Caco-2 (cell line): ENCODE measurements around the gene NFU1. TPM values are rescaled to one million over a fixed set of nuclear protein-coding genes. Genes with fewer than 3 reads are reported as not detected.

ENCODE experiments used
- BruUV-seq: library from RNA; stranded (reverse); fragments of 400-500 nt; replicated peaks from 2 replicates; lab custom pipeline; 2021; lab: Mats Ljungman, UMichigan
- CTCF ChIA-PET: fragments of 300-600 bp; sonication (Branson Sonifier 250); formaldehyde crosslinking; loops from one replicate; lab custom pipeline; 2022; ENCODE audit warnings: antibody characterized with exemption; lab: Charles Lee
- POLR2A ChIA-PET: fragments of 300-600 bp; sonication (Branson Sonifier 250); formaldehyde crosslinking; loops from one replicate; lab custom pipeline; 2022; ENCODE audit warnings: antibody characterized with exemption; lab: Charles Lee
- DNase-seq, 2 experiments: peaks; one replicate each; pipeline versions ENCODE4 v3.0.0 to v3.0.0-alpha.2; 2020 to 2022
- H3K27me3 ChIP-seq: replicated peaks from 2 replicates; pipeline ENCODE4 v1.6.0; 2011; ENCODE audit warnings: low read length; ENCODE audit not compliant: control insufficient read depth, insufficient read depth
- H3K36me3 ChIP-seq: 2 replicates; pipeline ENCODE4 v1.5.1; 2011; ENCODE audit warnings: low read length; ENCODE audit not compliant: control insufficient read depth, insufficient read depth
- H3K4me1 ChIP-seq: fragments of 250-450 bp; sonication (Bioruptor Pico); 2 replicates; pipeline ENCODE4 v1.5.1; 2020; ENCODE audit warnings: mild to moderate bottlenecking
- H3K4me3 ChIP-seq: 2 replicates; pipeline ENCODE4 v1.5.1; 2011; ENCODE audit warnings: low read depth, mild to moderate bottlenecking, control low read depth, low read length
- H3K9me3 ChIP-seq: fragments of 250-450 bp; sonication (Bioruptor Pico); 2 replicates; pipeline ENCODE4 v1.5.1; 2020; ENCODE audit warnings: mild to moderate bottlenecking, moderate library complexity
- H3K27ac Mint-ChIP-seq: one replicate; pipeline ENCODE4 v1.8.0; 2022; ENCODE audit warnings: mixed read lengths; ENCODE audit not compliant: unreplicated experiment
- H3K27me3 Mint-ChIP-seq: one replicate; pipeline ENCODE4 v1.8.0; 2022; ENCODE audit warnings: mixed read lengths; ENCODE audit not compliant: insufficient read depth, unreplicated experiment
- H3K36me3 Mint-ChIP-seq: one replicate; pipeline ENCODE4 v1.8.0; 2022; ENCODE audit warnings: mild to moderate bottlenecking, mixed read lengths; ENCODE audit not compliant: insufficient read depth, unreplicated experiment
- H3K4me1 Mint-ChIP-seq: one replicate; pipeline ENCODE4 v1.8.0; 2022; ENCODE audit warnings: low read depth, mixed read lengths; ENCODE audit not compliant: unreplicated experiment
- H3K4me3 Mint-ChIP-seq: one replicate; pipeline ENCODE4 v1.8.0; 2022; ENCODE audit warnings: mild to moderate bottlenecking, moderate library complexity, mixed read lengths; ENCODE audit not compliant: unreplicated experiment
- H3K9me3 Mint-ChIP-seq: one replicate; pipeline ENCODE4 v1.8.0; 2022; ENCODE audit warnings: mixed read lengths; ENCODE audit not compliant: unreplicated experiment
- CTCF ChIP-seq, 2 experiments: fragments of 200-600 bp in 1 of 2; IDR thresholded peaks; 1 replicate in 1 of 2; 2 replicates in 1 of 2; pipeline versions ENCODE4 v1.5.1 to v1.8.0; 2011 to 2022; ENCODE audit warnings: antibody characterized with exemption in 1 of 2, control low read depth in 1 of 2, inconsistent platforms in 1 of 2, low read depth in 1 of 2, low read length in 1 of 2, mild to moderate bottlenecking in 1 of 2, moderate library complexity in 1 of 2; ENCODE audit not compliant: insufficient read depth in 1 of 2, severe bottlenecking in 1 of 2, unreplicated experiment in 1 of 2
- intact Hi-C: fragments of 100-400 bp; cut with micrococcal nuclease; formaldehyde crosslinking; loops from one replicate; pipeline ENCODE4 v1.10.0; 2022; ENCODE audit not compliant: unreplicated experiment
- total RNA-seq: library from RNA; stranded (reverse); gene quantifications from 2 replicates; pipeline ENCODE4 v1.2.3, GENCODE V29; 2022

Gene NFU1
- total RNA-seq, 1 experiment from 2014 or later, result 85.3 TPM

- H3K9me3 ChIP-seq, result no peaks in the 10 kb centered on the region
- Mint-ChIP-seq H3K36me3 (peaks cover 41% of the 10 kb centered on the region), H3K9me3 (no peaks in the 10 kb centered on the region), H3K4me1 (peaks cover 18% of the 10 kb centered on the region), H3K27ac (peak within 1 kb of the TSS; percentile 96), H3K4me3 (peak within 1 kb of the TSS; percentile 96), H3K27me3 (no peaks in the 10 kb centered on the region)
- CTCF ChIA-PET, result no interaction called here
- TF ChIP-seq CTCF (IDR thresholded peaks at IDR 0.05; ENCODE audit: insufficient read depth in 1 of 2, low read depth in 1 of 2, low read length in 1 of 2, severe bottlenecking in 1 of 2, unreplicated experiment in 1 of 2), result no peak
- intact Hi-C loops, result loop anchor here (1.0 to 2.0 kb wide), 2 partner anchors 10 to 50 kb away; partner anchors contain the start of gene NFU1
- peak within 1 kb of the TSS; percentile 98 for H3K4me3 ChIP-seq
- POLR2A ChIA-PET, result no interaction called here
- BruUV-seq, result no TSS peak
- no peaks in the 10 kb centered on the region for H3K27me3 ChIP-seq
- no peaks in the 10 kb centered on the region for H3K36me3 ChIP-seq
- peaks cover 25% of the 10 kb centered on the region for H3K4me1 ChIP-seq
- DNase-seq, result peak; percentile 95 to 98
These were observed 50.2 kb downstream of the NFU1 start, which contains the start of gene GFPT1 for GRCh38 chr2:69386789-69387734. Gene GFPT1, minus strand, starts transcription at chr2:69387227. Its CDS starts 156 bp downstream, at chr2:69387071.

DNA sequence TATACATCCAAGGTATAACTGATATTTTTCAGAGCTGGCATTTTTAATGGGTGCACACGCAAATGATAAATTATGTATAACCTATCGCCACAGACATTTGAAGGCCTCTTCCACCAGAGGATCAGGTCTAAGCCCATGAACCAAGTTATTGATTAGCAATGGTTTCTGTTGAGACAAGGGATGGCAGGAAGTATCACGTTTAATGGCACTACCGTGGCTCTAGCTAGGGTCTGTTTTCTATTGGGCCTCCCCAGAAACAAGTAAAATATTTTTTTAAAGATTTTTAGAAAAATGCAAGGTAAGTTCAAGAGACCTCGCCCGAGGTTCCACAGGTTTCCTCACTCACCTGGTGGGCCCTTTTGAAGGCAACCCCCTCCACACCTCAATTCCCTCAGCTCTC, 50.9 kb downstream of the NFU1 start:
- H3K36me3 ChIP-seq, result no peaks in the 10 kb centered on the region
- TF ChIP-seq CTCF (IDR thresholded peaks at IDR 0.05; ENCODE audit: insufficient read depth in 1 of 2, low read depth in 1 of 2, low read length in 1 of 2, severe bottlenecking in 1 of 2, unreplicated experiment in 1 of 2), result no peak
- POLR2A ChIA-PET, result no interaction called here
- Mint-ChIP-seq H3K9me3 (no peaks in the 10 kb centered on the region), H3K27me3 (no peaks in the 10 kb centered on the region), H3K4me1 (peaks cover 22% of the 10 kb centered on the region), H3K4me3 (peak overlapping the region; percentile 96), H3K27ac (peak overlapping the region; percentile 96), H3K36me3 (peaks cover 45% of the 10 kb centered on the region)
- DNase-seq, result no peak
- H3K27me3 ChIP-seq, result no peaks in the 10 kb centered on the region
- H3K9me3 ChIP-seq, result no peaks in the 10 kb centered on the region
- intact Hi-C loops, result loop anchor here (2.0 kb wide), 1 partner anchor 50 kb away; the partner anchor contains the start of gene NFU1
- peaks cover 25% of the 10 kb centered on the region for H3K4me1 ChIP-seq
- H3K4me3 ChIP-seq, result peak overlapping the region; percentile 98
- BruUV-seq, result TSS peak; percentile 53
- CTCF ChIA-PET, result interaction anchor here (0.6 to 1.4 kb wide), 2 partner anchors 11 to 51 kb away, joined by 3 read pairs; partner anchors contain the start of gene NFU1

DNA sequence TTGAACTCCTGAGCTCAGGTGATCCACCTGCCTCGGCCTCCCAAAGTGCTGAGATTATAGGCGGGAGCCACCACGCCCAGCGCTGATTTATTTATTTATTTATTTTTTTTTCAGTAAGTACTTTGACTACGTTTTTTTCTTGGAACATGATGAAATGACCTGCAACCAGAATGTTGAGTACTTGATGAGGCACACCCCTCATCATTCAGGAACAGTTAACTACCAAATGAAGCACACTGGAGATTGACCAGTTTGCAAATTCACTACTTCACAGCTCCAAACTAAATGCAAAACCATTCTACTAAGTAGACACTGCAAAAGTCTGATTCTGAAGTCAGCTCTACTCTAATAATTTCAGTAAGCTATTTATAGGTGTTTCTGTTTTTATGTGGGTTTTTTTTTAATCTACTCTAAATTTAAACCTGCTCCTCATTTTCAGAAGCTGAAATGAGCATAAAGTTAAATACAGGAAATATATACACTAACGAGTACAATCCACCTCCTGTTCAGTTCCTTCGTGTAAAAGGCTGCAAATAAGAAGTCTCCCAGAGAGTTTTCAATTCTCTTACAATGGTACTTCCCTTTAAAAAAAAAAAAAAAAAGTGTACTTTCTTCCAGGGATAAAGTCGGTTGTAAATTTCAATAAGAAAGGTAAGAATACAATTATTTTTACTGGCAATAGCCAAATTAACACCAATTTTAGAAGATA, 51.6 kb downstream of the NFU1 start:
- Histone ChIP-seq H3K9me3 (no peaks in the 10 kb centered on the region), H3K36me3 (no peaks in the 10 kb centered on the region), H3K27me3 (no peaks in the 10 kb centered on the region), H3K4me3 (peak overlapping the region; percentile 98), H3K4me1 (peaks cover 25% of the 10 kb centered on the region)
- no peaks in the 10 kb centered on the region for H3K27me3 Mint-ChIP-seq
- no peak for TF ChIP-seq CTCF (IDR thresholded peaks at IDR 0.05; ENCODE audit: insufficient read depth in 1 of 2, low read depth in 1 of 2, low read length in 1 of 2, severe bottlenecking in 1 of 2, unreplicated experiment in 1 of 2)
- intact Hi-C loops, result loop anchor here (2.0 kb wide), 1 partner anchor 51 kb away; the partner anchor contains the start of gene NFU1
- H3K36me3 Mint-ChIP-seq, result peaks cover 48% of the 10 kb centered on the region
- ChIA-PET CTCF (interaction anchor here (0.6 to 1.4 kb wide), 2 partner anchors 12 to 52 kb away, joined by 3 read pairs; partner anchors contain the start of gene NFU1), POLR2A (interaction anchor here (0.7 kb wide), 1 partner anchor 12 kb away, joined by 3 read pairs; no protein-coding TSS in a partner anchor)
- H3K4me3 Mint-ChIP-seq, result peak overlapping the region; percentile 96
- peak in 1 of 2 experiments; percentile 60 for DNase-seq
- H3K9me3 Mint-ChIP-seq, result no peaks in the 10 kb centered on the region
- peaks cover 25% of the 10 kb centered on the region for H3K4me1 Mint-ChIP-seq
- H3K27ac Mint-ChIP-seq, result peak overlapping the region; percentile 96
- TSS peak; percentile 43 for BruUV-seq
